Calu3 (cell line): ENCODE results near the gene AJAP1. TPM values are rescaled to one million over a fixed set of nuclear protein-coding genes. Genes with fewer than 3 reads are reported as not detected.

Experiments used
- BruUV-seq: library from RNA; stranded (reverse); fragments of 400-500 nt; replicated peaks from 2 replicates; lab custom pipeline; 2021; lab: Mats Ljungman, UMichigan
- CTCF ChIA-PET: fragments of 300-600 bp; sonication (Branson Sonifier 250); formaldehyde crosslinking; loops from one replicate; lab custom pipeline; 2022; ENCODE audit warnings: antibody characterized with exemption; lab: Charles Lee
- DNase-seq: peaks from one replicate; pipeline ENCODE4 v3.0.0; 2022
- H3K27ac Mint-ChIP-seq: one replicate; pipeline ENCODE4 v1.8.0; 2022; ENCODE audit warnings: mixed read lengths; ENCODE audit not compliant: unreplicated experiment
- H3K27me3 Mint-ChIP-seq: one replicate; pipeline ENCODE4 v1.8.0; 2022; ENCODE audit warnings: mixed read lengths; ENCODE audit not compliant: unreplicated experiment
- H3K36me3 Mint-ChIP-seq: one replicate; pipeline ENCODE4 v1.8.0; 2022; ENCODE audit warnings: mild to moderate bottlenecking, moderate library complexity, mixed read lengths; ENCODE audit not compliant: insufficient read depth, unreplicated experiment
- H3K4me1 Mint-ChIP-seq: one replicate; pipeline ENCODE4 v1.8.0; 2022; ENCODE audit warnings: mild to moderate bottlenecking, low read depth, mixed read lengths; ENCODE audit not compliant: unreplicated experiment
- H3K4me3 Mint-ChIP-seq: one replicate; pipeline ENCODE4 v1.8.0; 2022; ENCODE audit warnings: mild to moderate bottlenecking, low read depth, moderate library complexity, mixed read lengths; ENCODE audit not compliant: unreplicated experiment
- H3K9me3 Mint-ChIP-seq: one replicate; pipeline ENCODE4 v1.8.0; 2022; ENCODE audit warnings: low read depth, mixed read lengths; ENCODE audit not compliant: unreplicated experiment
- CTCF ChIP-seq: fragments of 200-600 bp; IDR thresholded peaks from one replicate; pipeline ENCODE4 v1.8.0; 2022; ENCODE audit warnings: antibody characterized with exemption; ENCODE audit not compliant: unreplicated experiment
- intact Hi-C: fragments of 100-400 bp; cut with micrococcal nuclease; formaldehyde crosslinking; loops from one replicate; pipeline ENCODE4 v1.10.0; 2022; ENCODE audit not compliant: unreplicated experiment
- total RNA-seq: library from RNA; stranded (reverse); gene quantifications from 2 replicates; pipeline ENCODE4 v1.2.3, GENCODE V29; 2022

AJAP1 gene
- total RNA-seq, 1 experiment from 2014 or later: not detected

DNA sequence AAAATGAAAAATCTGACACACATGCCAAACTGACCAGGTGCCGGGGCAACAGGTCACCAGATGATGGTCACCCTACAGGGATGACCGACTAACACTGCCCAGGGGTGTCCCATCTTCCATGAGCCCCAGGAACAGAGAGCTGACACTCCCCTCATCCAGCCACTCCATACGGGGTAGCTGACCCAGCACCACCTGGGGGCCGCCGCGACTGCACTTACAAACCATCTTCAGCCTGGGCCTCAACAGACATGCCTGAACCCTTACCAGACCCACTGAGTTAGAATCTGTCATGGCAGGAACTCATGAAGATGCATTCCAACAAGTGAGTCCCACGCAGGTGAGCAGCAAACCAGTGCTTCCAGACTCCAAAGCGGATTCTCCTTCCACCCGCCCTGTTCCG, 31.6 kb upstream of the AJAP1 start:
- Mint-ChIP-seq H3K4me1 (no peaks in the 10 kb centered on the region), H3K36me3 (no peaks in the 10 kb centered on the region), H3K9me3 (no peaks in the 10 kb centered on the region), H3K4me3 (no peak overlapping the region), H3K27me3 (no peaks in the 10 kb centered on the region), H3K27ac (no peak overlapping the region)
- CTCF ChIA-PET: no interaction called here
- TF ChIP-seq CTCF: no peak
- no TSS peak for BruUV-seq
- intact Hi-C loops: no loop called here
- no peak for DNase-seq

DNA sequence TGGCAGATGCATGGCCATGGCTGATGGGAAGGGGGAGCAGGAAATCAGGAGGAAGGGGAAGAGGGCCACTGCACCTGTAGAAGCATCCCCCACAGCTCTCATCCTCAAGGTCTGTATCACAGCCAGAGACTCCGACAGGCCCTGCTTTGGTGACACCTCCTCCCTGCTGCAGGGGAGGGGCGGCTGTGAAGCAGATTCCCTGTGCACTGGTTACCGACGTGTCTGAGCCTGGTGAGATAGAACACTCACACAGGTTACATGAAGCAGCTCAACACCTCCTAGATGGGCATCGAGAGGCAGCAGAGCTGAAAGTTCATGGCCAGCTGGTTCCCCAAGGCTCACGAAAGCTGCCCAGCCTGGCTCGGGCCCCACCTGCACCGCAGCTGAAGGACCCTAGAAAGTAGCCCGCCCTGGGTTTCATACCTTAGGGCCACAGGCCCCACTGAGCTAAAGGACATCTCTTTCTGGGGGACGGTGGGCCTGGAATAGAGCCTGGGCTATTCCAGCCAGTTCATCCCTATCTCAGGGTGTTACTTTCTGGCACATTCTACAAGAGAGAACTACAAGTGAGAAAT, 30.2 kb upstream of the AJAP1 start:
- Mint-ChIP-seq H3K27me3 (no peaks in the 10 kb centered on the region), H3K4me1 (no peaks in the 10 kb centered on the region), H3K4me3 (no peak overlapping the region), H3K9me3 (no peaks in the 10 kb centered on the region), H3K27ac (no peak overlapping the region), H3K36me3 (no peaks in the 10 kb centered on the region)
- no peak for TF ChIP-seq CTCF
- CTCF ChIA-PET: no interaction called here
- DNase-seq: no peak
- intact Hi-C loops: no loop called here
- no TSS peak for BruUV-seq

DNA sequence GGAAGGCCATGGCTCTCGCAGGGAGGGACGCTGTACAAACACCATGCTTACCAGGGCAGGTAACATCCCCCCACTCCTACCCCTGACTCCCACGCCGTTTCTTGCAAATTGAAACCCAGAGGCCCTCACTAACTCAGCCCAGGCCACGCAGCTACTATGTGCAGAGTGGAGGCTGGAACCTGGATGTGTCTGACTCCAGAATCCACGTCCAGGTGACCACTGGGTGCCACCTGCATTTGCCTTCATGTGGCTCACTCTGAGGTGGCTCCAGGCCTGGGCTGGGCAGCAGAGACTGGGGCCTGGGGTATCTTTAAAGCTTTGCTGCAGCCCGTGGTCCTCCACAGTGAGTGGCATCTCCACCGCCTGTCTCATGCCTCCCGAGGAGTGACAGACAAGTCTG, 29.6 kb upstream of the AJAP1 start:
- DNase-seq: no peak
- TF ChIP-seq CTCF: no peak
- H3K9me3 Mint-ChIP-seq: no peaks in the 10 kb centered on the region
- no peaks in the 10 kb centered on the region for H3K4me1 Mint-ChIP-seq
- intact Hi-C loops: no loop called here
- no peaks in the 10 kb centered on the region for H3K36me3 Mint-ChIP-seq
- no peak overlapping the region for H3K4me3 Mint-ChIP-seq
- CTCF ChIA-PET: no interaction called here
- BruUV-seq: no TSS peak
- H3K27me3 Mint-ChIP-seq: no peaks in the 10 kb centered on the region
- H3K27ac Mint-ChIP-seq: no peak overlapping the region

DNA sequence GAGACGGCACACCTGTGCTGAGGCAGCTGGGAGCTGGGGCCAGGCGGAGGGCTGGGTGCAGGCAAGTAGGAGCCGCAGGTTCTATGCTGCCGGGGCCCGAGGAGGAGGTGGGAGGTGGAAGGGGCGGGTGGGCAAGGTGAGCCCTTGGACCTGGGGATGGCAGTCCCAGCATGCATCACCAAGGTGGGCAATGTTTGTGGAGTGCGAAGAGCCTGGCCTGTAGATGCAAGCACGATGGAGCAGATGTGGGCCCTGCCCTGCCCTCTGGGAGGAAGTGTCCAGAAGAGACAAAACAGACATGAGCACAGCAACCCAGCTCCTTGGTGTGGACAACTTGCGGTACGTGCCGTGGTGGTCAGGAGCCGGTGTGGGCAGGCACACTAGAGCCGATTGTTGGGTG, 28.3 kb upstream of the AJAP1 start:
- no peaks in the 10 kb centered on the region for H3K4me1 Mint-ChIP-seq
- no peak for TF ChIP-seq CTCF
- no peak for DNase-seq
- no TSS peak for BruUV-seq
- H3K36me3 Mint-ChIP-seq: no peaks in the 10 kb centered on the region
- H3K4me3 Mint-ChIP-seq: no peak overlapping the region
- CTCF ChIA-PET: no interaction called here
- no peak overlapping the region for H3K27ac Mint-ChIP-seq
- intact Hi-C loops: no loop called here
- H3K9me3 Mint-ChIP-seq: no peaks in the 10 kb centered on the region
- no peaks in the 10 kb centered on the region for H3K27me3 Mint-ChIP-seq
